PC-9 (cell line): ENCODE data around the gene MTERF4.

Experiments
- EZH2 ChIP-seq: fragments of 200-600 bp; sonication (generic); IDR thresholded peaks from 2 replicates; pipeline ENCODE4 v1.8.0; 2017; ENCODE audit warnings: antibody characterized with exemption, low read depth
- TF ChIP-seq, protein P1 (sequence below): fragments of 200-600 bp; sonication (generic); conservative IDR thresholded peaks from 2 replicates; pipeline ENCODE4 v1.6.1; 2017; ENCODE audit warnings: mixed run types, antibody characterized with exemption, mild to moderate bottlenecking, moderate library complexity

DNA sequence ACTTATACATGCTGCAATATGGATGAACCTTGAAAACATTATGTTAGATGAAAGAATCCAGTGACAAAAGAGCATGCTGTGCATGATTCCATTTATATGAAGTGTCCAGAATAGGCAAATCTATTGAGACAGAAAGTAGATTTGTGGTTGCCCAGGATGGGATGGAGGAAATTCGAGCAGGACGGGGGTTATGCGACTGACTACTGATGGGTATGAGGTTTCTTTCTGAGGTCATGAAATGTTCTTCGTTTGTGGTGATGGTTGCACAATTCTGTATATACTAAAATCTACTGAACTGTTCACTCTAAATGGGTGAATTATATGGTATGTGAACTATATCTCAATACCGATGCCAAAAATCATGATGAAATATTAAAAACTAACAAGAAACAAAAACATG is 18.9 kb upstream of the MTERF4 start:
- TF ChIP-seq, protein P1, sequence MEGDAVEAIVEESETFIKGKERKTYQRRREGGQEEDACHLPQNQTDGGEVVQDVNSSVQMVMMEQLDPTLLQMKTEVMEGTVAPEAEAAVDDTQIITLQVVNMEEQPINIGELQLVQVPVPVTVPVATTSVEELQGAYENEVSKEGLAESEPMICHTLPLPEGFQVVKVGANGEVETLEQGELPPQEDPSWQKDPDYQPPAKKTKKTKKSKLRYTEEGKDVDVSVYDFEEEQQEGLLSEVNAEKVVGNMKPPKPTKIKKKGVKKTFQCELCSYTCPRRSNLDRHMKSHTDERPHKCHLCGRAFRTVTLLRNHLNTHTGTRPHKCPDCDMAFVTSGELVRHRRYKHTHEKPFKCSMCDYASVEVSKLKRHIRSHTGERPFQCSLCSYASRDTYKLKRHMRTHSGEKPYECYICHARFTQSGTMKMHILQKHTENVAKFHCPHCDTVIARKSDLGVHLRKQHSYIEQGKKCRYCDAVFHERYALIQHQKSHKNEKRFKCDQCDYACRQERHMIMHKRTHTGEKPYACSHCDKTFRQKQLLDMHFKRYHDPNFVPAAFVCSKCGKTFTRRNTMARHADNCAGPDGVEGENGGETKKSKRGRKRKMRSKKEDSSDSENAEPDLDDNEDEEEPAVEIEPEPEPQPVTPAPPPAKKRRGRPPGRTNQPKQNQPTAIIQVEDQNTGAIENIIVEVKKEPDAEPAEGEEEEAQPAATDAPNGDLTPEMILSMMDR: no peak
- no peak for TF ChIP-seq EZH2
